Keratinocyte (primary cell): ENCODE results near the gene PRR14L. TPM values are rescaled to one million over a fixed set of nuclear protein-coding genes. Genes with fewer than 3 reads are reported as not detected.
A peak's percentile ranks its signal among the peaks of the same experiment; 100 is the strongest.
"Not testable (repeated sequence)": the region's sequence is repeated elsewhere in the genome, so short reads cannot be mapped to it uniquely, and the experiment has no call there.

Source experiments
- DNase-seq: peaks from one replicate; pipeline ENCODE4 v3.0.0-alpha.2; 2011; ENCODE audit warnings: low read depth, missing footprints, low spot score
- FAIRE-seq: peaks from 2 replicates; lab custom pipeline; 2011; peaks lifted over from hg19 to GRCh38; lab: Jason Lieb, UNC
- H2AFZ ChIP-seq: 2 replicates; pipeline ENCODE4 v1.6.0; 2012; ENCODE audit warnings: low read length, control low read depth, inconsistent platforms; ENCODE audit not compliant: control insufficient read depth
- H3K27ac ChIP-seq: 2 replicates; pipeline ENCODE4 v1.5.1; 2011; ENCODE audit warnings: low read length; ENCODE audit not compliant: control insufficient read depth, insufficient read depth
- H3K27me3 ChIP-seq: 3 replicates; pipeline ENCODE4 v1.6.0; 2011; ENCODE audit warnings: low read length; ENCODE audit not compliant: control insufficient read depth, insufficient read depth; ENCODE audit errors: extremely low read depth
- H3K36me3 ChIP-seq, 2 experiments: 2 replicates in 1 of 2; 3 replicates in 1 of 2; pipeline ENCODE4 v1.5.1; 2011; ENCODE audit warnings: low read length in 2 of 2, mild to moderate bottlenecking in 1 of 2; ENCODE audit not compliant: control insufficient read depth in 2 of 2, insufficient read depth in 2 of 2; ENCODE audit errors: extremely low read depth in 1 of 2
- H3K4me1 ChIP-seq: 3 replicates; pipeline ENCODE4 v1.5.1; 2011; ENCODE audit warnings: low read length; ENCODE audit not compliant: control insufficient read depth, insufficient read depth; ENCODE audit errors: extremely low read depth
- H3K4me2 ChIP-seq: 3 replicates; pipeline ENCODE4 v1.6.0; 2011; ENCODE audit warnings: low read depth, low read length; ENCODE audit not compliant: control insufficient read depth, insufficient read depth; ENCODE audit errors: extremely low read depth
- H3K4me3 ChIP-seq, 3 experiments: fragments of 200-600 bp in 1 of 3; sonication (generic) in 1 of 3; 2 replicates in 2 of 3; 3 replicates in 1 of 3; pipeline ENCODE4 v1.5.1; 2011 to 2016; ENCODE audit warnings: low read length in 3 of 3, mild to moderate bottlenecking in 3 of 3, control low read depth in 2 of 3, inconsistent platforms in 1 of 3, low read depth in 1 of 3, mixed read lengths in 1 of 3, mixed run types in 1 of 3, moderate library complexity in 1 of 3; ENCODE audit not compliant: control insufficient read depth in 2 of 3, insufficient read depth in 2 of 3; ENCODE audit errors: extremely low read depth in 1 of 3
- H3K79me2 ChIP-seq: 2 replicates; pipeline ENCODE4 v1.6.0; 2012; ENCODE audit warnings: low read length; ENCODE audit not compliant: control insufficient read depth, insufficient read depth
- H3K9ac ChIP-seq: 3 replicates; pipeline ENCODE4 v1.6.0; 2011; ENCODE audit warnings: low read length; ENCODE audit not compliant: control insufficient read depth, insufficient read depth; ENCODE audit errors: extremely low read depth
- H3K9me1 ChIP-seq: 3 replicates; pipeline ENCODE4 v1.6.0; 2011; ENCODE audit warnings: low read length; ENCODE audit not compliant: control insufficient read depth, insufficient read depth; ENCODE audit errors: extremely low read depth
- H3K9me3 ChIP-seq: 2 replicates; pipeline ENCODE4 v1.5.1; 2012; ENCODE audit warnings: low read depth, low read length; ENCODE audit not compliant: control insufficient read depth
- H4K20me1 ChIP-seq: 3 replicates; pipeline ENCODE4 v1.6.0; 2011; ENCODE audit warnings: low read length; ENCODE audit not compliant: control insufficient read depth, insufficient read depth; ENCODE audit errors: extremely low read depth
- EZH2 ChIP-seq: IDR thresholded peaks from one replicate; pipeline ENCODE4 v1.6.1; 2012; ENCODE audit warnings: inconsistent platforms, mild to moderate bottlenecking, low read length, moderate library complexity
- dilution Hi-C: fragments of 300-500 bp; cut with MboI; formaldehyde crosslinking; loops from one replicate; pipeline ENCODE4 v1.7.0; 2020; ENCODE audit warnings: low sequenced_read_pairs; ENCODE audit not compliant: extremely low pct_ligation_motif_present
- polyA plus RNA-seq, 5 experiments: library from polyadenylated mRNA; depleted of rRNA in 3 of 5; stranded (reverse) in 3 of 5; stranded (forward) in 1 of 5; unstranded in 1 of 5; fragments of >200 nt; gene quantifications; 1 replicate in 1 of 5; 2 replicates in 3 of 5; 3 replicates in 1 of 5; pipeline versions ENCODE4 v1.2.1 to v1.2.3, GENCODE V29; 2011 to 2012; ENCODE audit warnings: missing spikeins in 2 of 5, low read depth in 1 of 5, low replicate concordance in 1 of 5
- TF ChIP-seq, protein P1 (sequence below), 3 experiments: IDR thresholded peaks in 1 of 3; conservative IDR thresholded peaks in 1 of 3; optimal IDR thresholded peaks in 1 of 3; 2 replicates in 2 of 3; 3 replicates in 1 of 3; pipeline versions ENCODE3 to v1.5.1; 2011; ENCODE audit warnings: low read length in 3 of 3, mild to moderate bottlenecking in 3 of 3, moderate library complexity in 2 of 3, control low read depth in 1 of 3, inconsistent platforms in 1 of 3; ENCODE audit not compliant: insufficient read depth in 2 of 3; ENCODE audit errors: extremely low read depth in 1 of 3

PRR14L gene
- polyA plus RNA-seq, 1 donor (not counting 4 experiments of a cell fraction or from before 2014, with no cell fraction given), result 13.6 TPM

DNA sequence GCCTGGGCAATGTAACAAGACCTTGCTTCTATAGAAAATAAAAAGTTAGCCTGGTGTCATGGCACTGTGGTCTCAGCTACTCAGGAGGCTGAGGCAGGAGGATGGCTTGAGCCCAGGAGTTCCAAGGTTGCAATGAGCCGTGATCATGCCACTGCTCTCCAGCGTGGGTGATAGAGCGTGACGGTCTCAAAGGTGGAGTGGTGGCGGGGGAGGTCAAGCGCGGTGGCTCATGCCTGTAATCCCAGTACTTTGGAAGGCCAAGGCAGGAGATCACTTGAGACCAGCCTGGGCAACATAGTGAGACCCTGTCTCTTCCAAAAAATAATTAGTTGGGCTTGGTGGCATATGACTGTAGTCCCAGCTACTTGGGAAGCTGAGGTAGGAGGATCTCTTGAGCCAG, 71.2 kb downstream of the PRR14L start:
- Histone ChIP-seq H3K4me2 (no peak overlapping the region), H3K4me3 (no peak overlapping the region), H3K9ac (no peak overlapping the region), H2AFZ (no peak overlapping the region), H3K27me3 (no peaks in the 10 kb centered on the region), H3K79me2 (no peaks in the 10 kb centered on the region), H3K27ac (no peak overlapping the region), H4K20me1 (peaks cover 1% of the 10 kb centered on the region), H3K9me1 (no peaks in the 10 kb centered on the region), H3K36me3 (no peaks in the 10 kb centered on the region), H3K4me1 (peaks cover 34% of the 10 kb centered on the region), H3K9me3 (no peaks in the 10 kb centered on the region)
- DNase-seq (no peak), FAIRE-seq (no peak)
- no peak for TF ChIP-seq EZH2
- TF ChIP-seq, protein P1, sequence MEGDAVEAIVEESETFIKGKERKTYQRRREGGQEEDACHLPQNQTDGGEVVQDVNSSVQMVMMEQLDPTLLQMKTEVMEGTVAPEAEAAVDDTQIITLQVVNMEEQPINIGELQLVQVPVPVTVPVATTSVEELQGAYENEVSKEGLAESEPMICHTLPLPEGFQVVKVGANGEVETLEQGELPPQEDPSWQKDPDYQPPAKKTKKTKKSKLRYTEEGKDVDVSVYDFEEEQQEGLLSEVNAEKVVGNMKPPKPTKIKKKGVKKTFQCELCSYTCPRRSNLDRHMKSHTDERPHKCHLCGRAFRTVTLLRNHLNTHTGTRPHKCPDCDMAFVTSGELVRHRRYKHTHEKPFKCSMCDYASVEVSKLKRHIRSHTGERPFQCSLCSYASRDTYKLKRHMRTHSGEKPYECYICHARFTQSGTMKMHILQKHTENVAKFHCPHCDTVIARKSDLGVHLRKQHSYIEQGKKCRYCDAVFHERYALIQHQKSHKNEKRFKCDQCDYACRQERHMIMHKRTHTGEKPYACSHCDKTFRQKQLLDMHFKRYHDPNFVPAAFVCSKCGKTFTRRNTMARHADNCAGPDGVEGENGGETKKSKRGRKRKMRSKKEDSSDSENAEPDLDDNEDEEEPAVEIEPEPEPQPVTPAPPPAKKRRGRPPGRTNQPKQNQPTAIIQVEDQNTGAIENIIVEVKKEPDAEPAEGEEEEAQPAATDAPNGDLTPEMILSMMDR (optimal IDR thresholded peaks at IDR 0.05 in 1 of 3, IDR thresholded peaks at IDR 0.05 in 1 of 3, conservative IDR thresholded peaks at IDR 0.05 in 1 of 3; ENCODE audit: extremely low read depth in 1 of 3, insufficient read depth in 2 of 3, low read length in 3 of 3), result no peak
- dilution Hi-C loops, result no loop called here

DNA sequence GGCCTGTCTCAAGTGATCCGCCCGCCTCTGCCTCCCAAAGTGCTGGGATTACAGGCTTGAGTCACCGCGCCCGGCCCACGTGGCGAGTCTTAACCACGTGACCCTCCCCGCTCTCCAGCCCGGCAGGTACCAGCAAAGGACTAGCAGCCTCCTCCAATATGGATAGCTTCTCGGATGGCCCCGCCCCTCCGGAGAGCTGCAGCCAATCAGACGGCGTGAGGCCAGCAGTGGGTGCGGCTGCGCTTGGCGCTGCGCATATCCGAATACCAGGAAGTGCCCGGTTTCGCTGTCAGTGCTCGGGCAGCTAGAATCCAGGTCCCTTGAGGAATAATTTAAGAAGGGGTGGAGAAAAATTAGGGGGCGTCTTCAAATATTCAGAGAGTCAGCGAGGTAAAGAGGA, 73.2 kb downstream of the PRR14L start:
- H3K27me3 ChIP-seq, result no peaks in the 10 kb centered on the region
- H3K9ac ChIP-seq, result peak overlapping the region; percentile 62
- H3K9me3 ChIP-seq, result no peaks in the 10 kb centered on the region
- FAIRE-seq, result no peak
- H3K27ac ChIP-seq, result peak overlapping the region; percentile 76
- DNase-seq, result peak; percentile 75
- H3K4me2 ChIP-seq, result peak overlapping the region; percentile 78
- dilution Hi-C loops, result no loop called here
- H4K20me1 ChIP-seq, result no peaks in the 10 kb centered on the region
- H3K4me3 ChIP-seq, result peak overlapping the region; percentile 17 to 62 (median 38)
- TF ChIP-seq, protein P1 (optimal IDR thresholded peaks at IDR 0.05 in 1 of 3, IDR thresholded peaks at IDR 0.05 in 1 of 3, conservative IDR thresholded peaks at IDR 0.05 in 1 of 3; ENCODE audit: extremely low read depth in 1 of 3, insufficient read depth in 2 of 3, low read length in 3 of 3), result no peak
- TF ChIP-seq EZH2, result no peak
- H2AFZ ChIP-seq, result peak overlapping the region; percentile 71
- H3K79me2 ChIP-seq, result no peaks in the 10 kb centered on the region
- H3K4me1 ChIP-seq, result peaks cover 17% of the 10 kb centered on the region
- H3K9me1 ChIP-seq, result no peaks in the 10 kb centered on the region
- no peaks in the 10 kb centered on the region for H3K36me3 ChIP-seq

DNA sequence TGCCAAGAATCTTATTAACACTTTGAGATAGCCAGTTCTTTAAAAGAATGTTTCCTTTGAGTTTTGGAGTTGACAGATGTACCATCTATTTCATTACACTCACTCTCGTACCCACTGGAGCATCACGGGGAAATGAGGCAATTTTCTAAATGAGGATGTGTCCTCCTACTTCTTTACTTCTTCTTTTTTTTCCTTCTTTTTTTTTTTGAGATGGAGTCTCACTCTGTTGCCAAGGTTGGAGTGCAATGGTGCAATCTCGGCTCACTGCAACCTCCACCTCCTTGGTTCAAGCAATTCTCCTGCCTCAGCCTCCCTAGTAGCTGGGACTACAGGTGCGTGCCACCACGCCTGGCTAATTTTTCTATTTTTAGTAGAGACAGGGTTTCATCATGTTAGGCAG, 75.7 kb downstream of the PRR14L start:
- H3K4me2 ChIP-seq, H3K27me3 ChIP-seq, DNase-seq, FAIRE-seq, H3K9me3 ChIP-seq, H3K9ac ChIP-seq, H3K9me1 ChIP-seq, H3K4me3 ChIP-seq, dilution Hi-C loops, H2AFZ ChIP-seq, H3K36me3 ChIP-seq, H4K20me1 ChIP-seq, H3K79me2 ChIP-seq, H3K27ac ChIP-seq, H3K4me1 ChIP-seq: not testable (repeated sequence)

DNA sequence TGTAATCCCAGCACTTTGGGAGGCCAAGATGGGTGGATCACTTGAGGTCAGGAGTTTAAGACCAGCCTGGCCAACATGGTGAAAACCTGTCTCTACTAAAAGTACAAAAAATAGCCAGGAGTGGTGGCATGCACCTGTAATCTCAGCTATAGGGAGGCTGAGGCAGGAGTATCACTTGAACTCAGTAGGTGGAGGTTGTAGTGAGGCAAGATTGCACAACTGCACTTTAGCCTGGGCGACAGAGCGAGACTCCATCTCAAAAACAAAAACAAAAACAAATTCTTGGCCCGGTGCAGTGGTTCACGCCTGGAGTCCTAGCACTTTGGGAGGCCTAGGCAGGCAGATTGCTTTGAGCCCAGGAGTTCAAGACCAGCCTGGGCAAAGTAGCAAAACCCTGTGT, 81.1 kb downstream of the PRR14L start:
- H3K9me3 ChIP-seq, H3K36me3 ChIP-seq, H3K4me3 ChIP-seq, dilution Hi-C loops, FAIRE-seq, DNase-seq, H3K9me1 ChIP-seq, H3K79me2 ChIP-seq, H3K4me2 ChIP-seq, H3K27me3 ChIP-seq, H3K9ac ChIP-seq, H3K27ac ChIP-seq, H2AFZ ChIP-seq, H4K20me1 ChIP-seq, H3K4me1 ChIP-seq: not testable (repeated sequence)
